Measurements from ENCODE around the gene WDFY2. TPM values are rescaled to one million over a fixed set of nuclear protein-coding genes. Genes with fewer than 3 reads are reported as not detected.

Gene WDFY2
- total and polyA plus RNA-seq, 8 donors = 11.4 to 25.2 (median 17.2) TPM

DNA sequence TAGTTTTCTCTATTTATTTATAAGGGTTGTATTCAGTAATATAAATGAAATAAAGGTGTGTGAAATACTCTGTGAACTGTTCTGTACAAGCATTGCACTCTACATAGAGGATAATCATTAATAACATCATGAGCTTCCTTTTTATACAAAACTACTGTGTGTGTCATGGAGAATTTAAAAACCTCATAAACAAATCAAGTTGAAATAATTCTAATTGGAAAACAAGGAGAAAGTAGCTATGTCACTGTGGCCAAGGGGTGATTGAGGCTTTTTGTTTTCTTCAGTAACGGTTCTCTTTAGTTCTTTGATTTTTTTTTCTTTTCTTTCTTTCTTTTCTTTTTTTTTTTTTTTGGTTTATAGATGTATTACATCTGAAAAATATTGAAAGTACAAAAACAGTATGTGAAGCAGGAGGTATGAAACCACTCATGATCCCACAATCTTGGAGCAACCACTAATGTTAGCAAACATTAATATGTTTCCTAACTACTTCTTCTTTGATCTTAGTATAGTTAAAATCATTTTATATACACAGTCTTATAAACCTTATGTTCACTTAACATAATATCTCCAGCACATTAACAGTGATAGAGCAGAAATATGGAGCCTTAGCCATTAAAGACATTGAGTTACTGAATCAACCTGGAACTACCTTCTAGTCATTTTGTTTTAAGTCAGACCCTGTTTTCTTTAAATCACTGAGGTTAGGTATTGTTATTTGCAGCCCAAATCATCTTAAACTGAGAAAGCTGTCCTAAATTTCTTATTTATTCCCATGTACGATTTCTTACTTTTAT, 45.4 kb downstream of the WDFY2 start:
- WGBS, 2 donors = 70 to 87% methylated on average over 2 of the region's 2 CpGs
- Histone ChIP-seq H3K36me3 (no peaks in the 10 kb centered on the region), H3K9me3 (no peaks in the 10 kb centered on the region), H3K27me3 (no peaks in the 10 kb centered on the region), H3K27ac (no peak overlapping the region), H3K4me3 (no peak overlapping the region), H3K4me1 (peaks cover 16 to 27% (median 18%) of the 10 kb centered on the region in 3 donors)
- TF ChIP-seq CTCF (IDR thresholded peaks at IDR 0.05) = no peak
- DNase-seq (no peak), FAIRE-seq (no peak), ATAC-seq (no peak)
- intact Hi-C loops (cut with DNase I) = no loop called here

DNA sequence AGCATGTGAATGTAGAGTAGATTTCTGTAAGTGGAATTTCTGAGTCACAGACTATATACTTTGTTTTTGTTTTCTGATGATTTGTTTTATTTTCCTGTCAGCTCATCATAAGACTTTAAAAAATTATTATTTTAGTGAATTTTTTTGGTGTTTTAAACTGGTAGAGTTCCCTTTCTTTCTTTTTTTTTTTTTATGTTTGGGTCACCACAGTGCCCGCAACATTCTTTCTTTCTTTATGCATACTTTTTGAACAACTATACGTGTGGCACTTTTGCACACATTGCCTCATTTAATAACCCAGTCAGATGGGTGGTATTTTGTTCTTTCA, 46.0 kb downstream of the WDFY2 start:
- no peak for ATAC-seq
- Histone ChIP-seq H3K27me3 (no peaks in the 10 kb centered on the region), H3K27ac (no peak overlapping the region), H3K36me3 (no peaks in the 10 kb centered on the region), H3K4me3 (no peak overlapping the region), H3K4me1 (peaks cover 14 to 27% (median 15%) of the 10 kb centered on the region in 3 donors), H3K9me3 (no peaks in the 10 kb centered on the region)
- TF ChIP-seq CTCF (IDR thresholded peaks at IDR 0.05) = no peak
- FAIRE-seq = no peak
- DNase-seq = no peak
- intact Hi-C loops (cut with DNase I) = no loop called here
- 90 to 100% methylated on average over 2 of the region's 2 CpGs for WGBS, 2 donors

- DNase-seq (peak in 1 of 6 donors; percentile 34), FAIRE-seq (no peak)
- H3K4me1 ChIP-seq = peaks cover 17 to 34% (median 18%) of the 10 kb centered on the region in 3 donors
Observed at GRCh38 chr13:51632591-51633362, 48.5 kb downstream of the WDFY2 start.

GRCh38 chr13:51635137-51635878, 51.0 kb downstream of the WDFY2 start:
- intact Hi-C loops (cut with DNase I) = no loop called here
- ATAC-seq (no peak), DNase-seq (no peak), FAIRE-seq (no peak)
- WGBS, 2 donors = 87 to 89% methylated on average over 12 of the region's 12 CpGs
- Histone ChIP-seq H3K27me3 (no peaks in the 10 kb centered on the region), H3K4me1 (peaks cover 20 to 41% (median 24%) of the 10 kb centered on the region in 3 donors), H3K36me3 (no peaks in the 10 kb centered on the region), H3K4me3 (no peak overlapping the region), H3K27ac (peak overlapping the region in 2 of 4 donors; percentile 37 to 55), H3K9me3 (no peaks in the 10 kb centered on the region)
- TF ChIP-seq CTCF (IDR thresholded peaks at IDR 0.05) = no peak

More at GRCh38 chr13:51632591-51633362, 48.5 kb downstream of the WDFY2 start:
- Histone ChIP-seq H3K36me3 (no peaks in the 10 kb centered on the region), H3K27ac (peak overlapping the region in 2 of 4 donors; percentile 41 to 53), H3K4me3 (no peak overlapping the region), H3K27me3 (no peaks in the 10 kb centered on the region), H3K9me3 (no peaks in the 10 kb centered on the region)
- WGBS, 2 donors = 60 to 63% methylated on average over 3 of the region's 3 CpGs
- intact Hi-C loops (cut with DNase I) = no loop called here
- no peak for TF ChIP-seq CTCF (IDR thresholded peaks at IDR 0.05)
- ATAC-seq = peak in 3 of 4 donors; percentile 19 to 61 (median 60)

Data from pancreas (tissue), 10 donors.